Loucy (cell line): Measurements from ENCODE around the gene VIPR2.

Experiments used
- EZH2phosphoT487 ChIP-seq: fragments of 200-600 bp; IDR thresholded peaks from 2 replicates; pipeline ENCODE4 v1.6.1; 2018; ENCODE audit warnings: antibody characterized with exemption, mild to moderate bottlenecking, moderate library complexity, borderline replicate concordance
- TF ChIP-seq, protein P1 (sequence below): fragments of 200-600 bp; sonication (generic); conservative IDR thresholded peaks from 2 replicates; pipeline ENCODE4 v1.5.1; 2014; ENCODE audit warnings: mild to moderate bottlenecking, antibody characterized with exemption, low read length

DNA sequence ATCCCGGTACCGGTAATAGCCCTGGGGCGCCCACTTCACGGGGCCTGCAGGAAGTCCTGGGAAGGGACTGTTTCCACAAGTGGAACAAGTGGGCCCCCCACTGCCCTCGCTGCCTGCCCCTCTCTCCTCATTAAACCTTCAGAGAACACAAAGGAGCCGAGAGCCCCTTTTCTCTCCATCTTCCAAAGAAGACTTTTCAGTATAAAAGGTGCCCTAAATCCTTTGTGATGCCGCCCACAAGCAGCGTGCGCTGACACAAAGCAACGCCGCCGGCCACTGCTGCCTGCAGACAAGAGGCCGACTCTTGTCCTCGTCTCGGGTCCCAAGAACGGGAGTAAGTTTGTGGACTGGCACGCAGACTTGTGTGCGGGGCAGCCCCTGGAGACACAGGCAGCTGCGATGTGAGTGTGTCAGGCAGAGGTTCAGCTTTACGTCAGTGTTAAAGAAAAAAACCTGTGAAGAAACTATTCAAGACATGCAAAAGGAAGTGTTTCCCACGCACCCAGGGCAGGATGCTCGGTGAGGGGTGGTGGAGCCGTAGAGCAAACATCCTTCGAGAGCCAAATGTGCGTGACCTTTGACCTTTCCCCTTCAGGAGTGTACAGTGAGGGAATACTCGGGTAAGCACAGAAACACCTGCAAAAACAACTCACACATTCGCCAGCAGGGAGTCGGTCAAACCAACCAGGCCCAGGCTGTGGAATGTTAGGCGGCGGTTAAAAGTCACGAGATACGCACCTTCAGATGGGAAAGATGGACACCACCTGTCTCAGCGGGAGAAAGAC, 118.2 kb downstream of the VIPR2 start:
- TF ChIP-seq, protein P1, sequence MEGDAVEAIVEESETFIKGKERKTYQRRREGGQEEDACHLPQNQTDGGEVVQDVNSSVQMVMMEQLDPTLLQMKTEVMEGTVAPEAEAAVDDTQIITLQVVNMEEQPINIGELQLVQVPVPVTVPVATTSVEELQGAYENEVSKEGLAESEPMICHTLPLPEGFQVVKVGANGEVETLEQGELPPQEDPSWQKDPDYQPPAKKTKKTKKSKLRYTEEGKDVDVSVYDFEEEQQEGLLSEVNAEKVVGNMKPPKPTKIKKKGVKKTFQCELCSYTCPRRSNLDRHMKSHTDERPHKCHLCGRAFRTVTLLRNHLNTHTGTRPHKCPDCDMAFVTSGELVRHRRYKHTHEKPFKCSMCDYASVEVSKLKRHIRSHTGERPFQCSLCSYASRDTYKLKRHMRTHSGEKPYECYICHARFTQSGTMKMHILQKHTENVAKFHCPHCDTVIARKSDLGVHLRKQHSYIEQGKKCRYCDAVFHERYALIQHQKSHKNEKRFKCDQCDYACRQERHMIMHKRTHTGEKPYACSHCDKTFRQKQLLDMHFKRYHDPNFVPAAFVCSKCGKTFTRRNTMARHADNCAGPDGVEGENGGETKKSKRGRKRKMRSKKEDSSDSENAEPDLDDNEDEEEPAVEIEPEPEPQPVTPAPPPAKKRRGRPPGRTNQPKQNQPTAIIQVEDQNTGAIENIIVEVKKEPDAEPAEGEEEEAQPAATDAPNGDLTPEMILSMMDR: no peak
- no peak for TF ChIP-seq EZH2phosphoT487
